Subcutaneous adipose tissue (tissue), 4 donors: Measurements from ENCODE around the gene ZMAT5. TPM values are rescaled to one million over a fixed set of nuclear protein-coding genes. Genes with fewer than 3 reads are reported as not detected.

Experiments used
- total RNA-seq, 4 donors: library from RNA; depleted of rRNA; stranded (reverse); fragments of >200 nt; gene quantifications; one replicate each; pipeline ENCODE4 v1.1.0, GENCODE V29; 2016
- TF ChIP-seq, protein P1 (sequence below): fragments of 450-650 bp; IDR thresholded peaks from one replicate; pipeline ENCODE4 v1.5.1; 2016; ENCODE audit warnings: low read depth, mild to moderate bottlenecking, control low read depth, antibody characterized with exemption, moderate library complexity

ZMAT5 gene
- total RNA-seq, 4 donors from 2014 or later, result 12.1 to 23.8 (median 17.0) TPM

- TF ChIP-seq, protein P1, sequence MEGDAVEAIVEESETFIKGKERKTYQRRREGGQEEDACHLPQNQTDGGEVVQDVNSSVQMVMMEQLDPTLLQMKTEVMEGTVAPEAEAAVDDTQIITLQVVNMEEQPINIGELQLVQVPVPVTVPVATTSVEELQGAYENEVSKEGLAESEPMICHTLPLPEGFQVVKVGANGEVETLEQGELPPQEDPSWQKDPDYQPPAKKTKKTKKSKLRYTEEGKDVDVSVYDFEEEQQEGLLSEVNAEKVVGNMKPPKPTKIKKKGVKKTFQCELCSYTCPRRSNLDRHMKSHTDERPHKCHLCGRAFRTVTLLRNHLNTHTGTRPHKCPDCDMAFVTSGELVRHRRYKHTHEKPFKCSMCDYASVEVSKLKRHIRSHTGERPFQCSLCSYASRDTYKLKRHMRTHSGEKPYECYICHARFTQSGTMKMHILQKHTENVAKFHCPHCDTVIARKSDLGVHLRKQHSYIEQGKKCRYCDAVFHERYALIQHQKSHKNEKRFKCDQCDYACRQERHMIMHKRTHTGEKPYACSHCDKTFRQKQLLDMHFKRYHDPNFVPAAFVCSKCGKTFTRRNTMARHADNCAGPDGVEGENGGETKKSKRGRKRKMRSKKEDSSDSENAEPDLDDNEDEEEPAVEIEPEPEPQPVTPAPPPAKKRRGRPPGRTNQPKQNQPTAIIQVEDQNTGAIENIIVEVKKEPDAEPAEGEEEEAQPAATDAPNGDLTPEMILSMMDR, result no peak
These were observed 51.6 kb downstream of the ZMAT5 start for GRCh38 chr22:29715240-29715639.

DNA sequence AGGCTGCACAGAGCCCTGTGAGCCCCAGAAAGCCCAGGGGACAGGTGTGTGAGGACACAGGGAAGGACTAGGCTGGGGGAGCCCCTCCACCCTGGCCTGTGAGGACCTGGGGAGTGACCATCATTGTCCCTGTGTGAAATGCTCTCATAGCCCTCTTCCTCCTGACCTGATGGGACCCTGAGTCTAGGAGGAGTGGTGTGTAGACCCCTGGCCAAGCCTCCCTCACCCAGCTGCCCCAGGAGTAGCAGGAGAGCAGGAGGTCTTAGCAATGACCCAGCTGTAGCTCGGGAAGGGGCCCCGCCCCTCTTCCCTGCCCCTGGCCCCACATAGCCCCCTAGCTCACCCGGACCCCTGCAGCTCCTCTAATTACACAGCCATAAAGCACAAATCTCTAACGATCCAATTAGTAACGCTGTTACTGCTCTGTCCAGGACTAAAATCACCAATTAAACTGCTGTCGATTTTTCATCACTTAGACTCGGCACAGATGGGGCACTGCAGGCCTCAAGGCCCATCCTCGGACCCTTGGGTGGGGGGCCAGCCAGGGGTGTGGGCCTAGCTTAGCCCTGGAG is 53.6 kb downstream of the ZMAT5 start:
- TF ChIP-seq, protein P1, result no peak

GRCh38 chr22:29712119-29712518 is 54.7 kb downstream of the ZMAT5 start:
- TF ChIP-seq, protein P1, result no peak

- TF ChIP-seq, protein P1, result no peak
These were observed 55.7 kb downstream of the ZMAT5 start for GRCh38 chr22:29710922-29711593.

- TF ChIP-seq, protein P1, result no peak
These were observed 56.6 kb downstream of the ZMAT5 start for GRCh38 chr22:29710193-29710592.

GRCh38 chr22:29707471-29707870 is 59.3 kb downstream of the ZMAT5 start:
- TF ChIP-seq, protein P1, result no peak

GRCh38 chr22:29707010-29707409 is 59.8 kb downstream of the ZMAT5 start:
- TF ChIP-seq, protein P1, result no peak
